GM21390 (cell line): Measurements from ENCODE around the gene HAUS5.
"Not testable (repeated sequence)": the region's sequence is repeated elsewhere in the genome, so short reads cannot be mapped to it uniquely, and the experiment has no call there.

Experiments used
- ATAC-seq: cut with Tn5 transposase; IDR thresholded peaks from one replicate; pipeline ENCODE4 v1.9.1; 2021; ENCODE audit not compliant: unreplicated experiment

HAUS5 gene

DNA sequence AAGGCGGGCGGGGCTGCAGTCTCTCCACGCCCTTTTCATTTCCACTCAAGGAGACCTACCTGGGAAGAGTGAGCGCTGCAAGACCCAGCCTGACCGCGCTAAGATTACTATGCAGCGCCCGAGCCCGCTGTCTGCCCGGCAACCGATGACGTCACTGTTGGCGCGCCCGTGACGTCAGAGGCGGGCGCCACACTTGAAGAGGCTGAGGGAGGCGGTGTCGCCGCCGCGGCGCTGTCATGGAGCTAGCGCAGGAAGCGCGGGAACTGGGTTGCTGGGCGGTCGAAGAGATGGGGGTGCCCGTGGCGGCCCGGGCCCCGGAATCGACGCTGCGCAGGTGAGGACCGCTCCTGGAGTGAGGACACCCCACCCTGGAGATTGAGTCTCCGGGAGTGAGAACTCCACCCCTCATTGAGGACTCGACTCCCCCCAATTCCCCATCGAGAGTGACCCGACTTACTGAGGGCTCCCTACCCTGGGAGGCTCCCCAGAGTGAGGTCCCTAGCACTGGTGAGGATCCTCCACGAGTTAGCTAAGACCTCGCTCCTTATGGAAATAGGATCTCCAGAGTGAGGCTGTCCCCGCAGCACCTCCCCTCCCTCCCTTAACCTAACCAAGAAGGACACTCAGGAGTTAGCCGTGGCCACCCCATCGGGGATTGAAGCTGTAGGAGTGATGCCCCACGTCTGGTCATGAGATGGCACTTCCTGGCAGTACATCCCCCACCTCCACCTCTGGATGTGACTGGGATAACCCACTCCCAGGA lies at the start of gene HAUS5:
Gene HAUS5 (plus strand): TSS at position 177 of the 763 bp plus-strand sequence. CDS start 60 bp downstream, at position 237.
- ATAC-seq, result peak; percentile 67

DNA sequence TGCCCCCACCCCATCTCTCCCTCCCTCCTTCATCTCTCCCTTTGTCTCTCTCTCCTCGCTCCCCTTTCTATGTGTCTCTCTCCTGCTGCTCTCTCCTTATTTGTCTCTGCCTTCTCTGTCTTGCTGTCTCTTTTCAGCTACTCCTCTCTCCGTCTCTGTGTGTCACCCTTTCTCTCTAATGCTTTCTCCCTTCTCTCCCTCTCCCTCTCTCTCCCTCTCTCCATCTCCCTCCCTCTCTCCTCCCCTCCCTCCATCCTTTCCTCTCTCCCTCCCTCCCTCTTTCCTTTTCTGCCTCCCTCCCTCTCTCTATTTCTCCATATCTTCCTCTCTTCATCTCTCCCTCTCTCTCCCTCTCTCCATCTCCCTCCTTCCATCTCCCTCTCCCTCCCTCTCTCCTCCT lies 49.8 kb upstream of the HAUS5 start:
- ATAC-seq, result no peak

GRCh38 chr19:35563207-35563829 lies 49.2 kb upstream of the HAUS5 start, which contains the start of gene ATP4A:
TSS of gene ATP4A (minus strand) at chr19:35563658. CDS start at chr19:35563629, 29 bp downstream.
- no peak for ATAC-seq

GRCh38 chr19:35565016-35565856 lies 47.3 kb upstream of the HAUS5 start:
- no peak for ATAC-seq

- ATAC-seq, result no peak
Measured at GRCh38 chr19:35566738-35567137, 45.8 kb upstream of the HAUS5 start.

GRCh38 chr19:35569281-35569781 lies 43.2 kb upstream of the HAUS5 start:
- no peak for ATAC-seq

- no peak for ATAC-seq
Measured at GRCh38 chr19:35571406-35571965, 41.0 kb upstream of the HAUS5 start.

DNA sequence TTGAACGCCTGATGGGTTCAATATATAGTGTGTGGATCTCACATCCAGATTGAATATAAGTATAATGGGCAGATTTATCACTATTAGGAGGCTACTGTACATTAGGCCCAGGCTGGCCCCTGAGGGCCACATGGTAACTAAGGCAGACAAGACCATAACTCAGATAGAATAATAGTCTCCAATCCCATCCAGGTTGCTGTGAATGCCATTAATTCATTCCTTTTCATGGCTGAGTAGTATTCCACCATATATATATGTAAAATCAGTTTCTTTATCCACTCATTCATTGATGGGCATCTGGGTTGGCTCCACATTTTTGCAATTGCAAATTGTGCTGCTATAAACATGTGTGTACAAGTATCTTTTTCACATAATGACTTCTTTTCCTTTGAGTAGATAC lies 34.6 kb upstream of the HAUS5 start:
- ATAC-seq, result no peak

DNA sequence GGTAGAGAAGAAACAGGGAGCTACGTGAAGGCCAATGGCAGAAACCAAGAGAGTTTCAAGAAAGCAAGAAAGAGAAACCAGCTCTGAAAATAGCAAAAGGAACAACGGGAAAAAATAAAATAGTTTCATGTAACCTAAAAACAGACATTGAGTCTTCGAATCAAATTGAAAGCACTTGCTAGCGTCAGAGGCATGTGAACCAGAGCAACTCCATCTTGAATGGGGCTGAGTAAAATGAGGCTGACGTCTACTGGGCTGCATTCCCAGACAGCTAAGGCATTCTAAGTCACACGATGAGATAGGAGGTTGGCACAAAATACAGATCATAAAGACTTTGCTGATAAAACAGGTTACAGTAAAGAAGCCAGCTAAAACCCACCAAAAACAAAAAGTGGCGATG lies 33.8 kb upstream of the HAUS5 start:
- ATAC-seq, result no peak

GRCh38 chr19:35582760-35583159 lies 29.8 kb upstream of the HAUS5 start:
- no peak for ATAC-seq

- no peak for ATAC-seq
Measured at GRCh38 chr19:35585848-35586247, 26.7 kb upstream of the HAUS5 start, which contains the start of gene PMIS2. TSS of gene PMIS2 (plus strand) at chr19:35586173. CDS start at chr19:35586260, 87 bp downstream.

DNA sequence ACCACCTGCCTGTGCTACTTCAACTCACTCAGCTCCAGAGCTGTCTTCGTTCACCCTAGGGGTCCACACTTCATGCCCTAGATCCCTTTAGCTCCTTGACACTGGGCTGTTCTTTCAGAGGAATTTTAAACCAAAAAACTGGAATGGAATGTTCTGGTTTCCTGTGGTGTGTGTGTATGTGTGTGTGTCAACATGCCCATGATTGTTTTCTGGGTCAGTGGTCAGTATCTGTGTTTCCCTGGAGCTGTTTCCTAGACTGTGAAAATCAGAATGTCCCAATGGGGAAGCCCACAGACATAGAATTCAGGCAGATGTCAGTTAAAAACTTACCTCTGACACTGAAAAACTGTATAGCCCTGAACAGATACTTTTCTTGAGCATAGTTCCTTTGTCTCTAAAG lies 25.2 kb upstream of the HAUS5 start:
- no peak for ATAC-seq

GRCh38 chr19:35590875-35591274 lies 21.7 kb upstream of the HAUS5 start:
- no peak for ATAC-seq

DNA sequence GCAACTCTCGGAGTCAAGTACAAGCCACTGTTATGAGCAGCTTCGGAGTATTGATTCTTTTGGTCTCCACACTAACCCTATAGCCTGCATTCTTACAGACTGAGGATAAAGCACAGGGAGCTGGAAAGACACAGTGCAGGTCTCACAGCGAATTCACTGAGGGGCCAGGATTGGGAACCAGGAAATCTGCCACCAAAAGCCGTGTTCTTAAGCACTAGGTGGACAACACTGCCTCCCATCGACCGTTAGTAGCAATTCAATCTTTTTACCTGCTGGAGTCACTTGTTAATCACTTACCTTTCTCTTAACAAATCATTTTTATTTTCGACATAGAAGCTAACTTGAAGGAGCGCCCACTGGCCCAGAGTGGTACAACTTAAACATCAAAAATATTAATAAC lies 20.3 kb upstream of the HAUS5 start:
- no peak for ATAC-seq

DNA sequence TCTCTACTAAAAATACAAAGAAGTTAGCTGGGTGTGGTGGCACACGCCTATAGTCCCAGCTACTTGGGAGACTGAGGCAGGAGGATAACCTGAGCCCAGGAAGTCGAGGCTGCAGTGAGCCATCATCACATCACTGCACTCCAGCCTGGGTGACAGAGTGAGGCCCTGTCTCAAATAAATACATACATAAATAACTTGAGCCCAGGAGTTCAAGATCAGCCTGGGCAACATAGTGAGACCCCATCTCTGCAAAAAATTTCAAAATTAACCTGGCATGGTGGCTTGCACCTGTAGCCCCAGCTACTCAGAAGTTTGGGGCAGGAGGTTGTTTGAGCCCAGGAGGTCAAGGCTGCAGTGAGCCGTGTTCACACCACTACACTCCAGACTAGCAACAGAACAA lies 17.5 kb upstream of the HAUS5 start:
- not testable (repeated sequence) for ATAC-seq

DNA sequence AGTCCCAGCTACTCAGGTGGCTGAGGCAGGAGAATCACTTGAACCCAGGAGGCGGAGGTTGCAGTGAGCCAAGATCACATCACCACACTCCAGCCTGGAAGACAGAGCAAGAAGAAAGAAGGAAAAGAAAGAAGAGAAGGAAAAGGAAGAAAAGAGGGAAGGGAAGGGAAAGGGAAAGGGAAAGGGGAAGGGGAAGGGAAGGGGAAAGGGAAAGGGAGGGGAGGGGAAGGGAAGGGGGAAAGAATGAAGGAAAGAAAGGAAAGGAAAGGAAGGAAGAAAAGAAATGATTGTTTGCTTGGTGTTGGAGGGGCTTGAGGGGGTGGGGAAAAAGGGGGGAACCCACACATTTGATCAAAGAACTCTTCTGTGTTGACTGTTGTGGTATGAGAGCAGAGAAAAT lies 16.6 kb upstream of the HAUS5 start:
- no peak for ATAC-seq

DNA sequence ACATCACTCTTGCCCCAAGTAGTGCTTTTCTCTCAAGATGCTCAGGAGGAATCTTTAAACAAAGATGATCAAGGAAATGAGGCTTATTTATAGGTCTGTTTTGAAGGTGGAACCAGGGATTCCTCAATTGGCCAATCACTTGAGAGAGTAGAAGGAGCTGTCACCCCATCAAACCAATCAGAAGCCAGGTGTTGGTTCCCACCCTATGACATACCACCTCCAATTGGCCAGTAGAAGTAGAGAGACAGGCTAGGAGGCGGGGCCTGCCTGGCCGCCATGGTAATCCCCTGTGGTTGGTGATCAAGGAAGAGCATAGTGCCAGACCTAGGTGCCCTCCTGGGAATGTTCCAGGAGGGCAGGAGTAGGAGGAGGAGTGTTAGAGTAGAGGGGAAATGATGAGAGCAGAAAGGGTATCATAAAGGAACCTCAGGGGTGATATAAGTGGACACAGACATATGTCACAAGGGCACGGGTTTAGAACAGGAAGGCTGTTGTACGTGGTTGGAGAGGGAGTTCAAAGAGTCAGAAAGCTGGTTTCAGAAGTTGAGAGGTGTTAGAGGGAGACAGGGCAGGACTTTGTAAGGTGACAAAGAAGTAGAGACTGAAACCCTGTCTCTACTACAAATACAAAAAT lies 16.1 kb upstream of the HAUS5 start:
- ATAC-seq, result peak; percentile 65

DNA sequence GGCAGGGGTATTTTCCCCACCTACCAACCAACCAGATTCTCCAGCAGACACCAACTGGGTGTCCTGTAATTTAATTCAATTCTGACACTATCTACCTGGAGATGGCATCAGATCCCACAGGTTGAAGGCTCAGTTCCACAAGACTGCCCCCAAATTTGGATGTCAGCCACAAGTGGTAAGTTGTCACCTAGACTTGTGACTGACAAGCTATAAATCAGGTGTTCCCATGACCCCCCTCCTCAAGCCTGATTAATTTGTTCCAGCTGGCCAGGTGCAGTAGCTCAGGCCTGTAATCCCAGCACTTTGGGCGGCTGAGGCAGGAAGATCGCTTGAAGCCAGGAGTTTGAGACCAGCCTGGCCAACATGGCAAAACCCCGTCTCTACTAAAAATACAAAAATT lies 10.6 kb upstream of the HAUS5 start:
- no peak for ATAC-seq

GRCh38 chr19:35604436-35604835 lies 8.1 kb upstream of the HAUS5 start:
- not testable (repeated sequence) for ATAC-seq

- ATAC-seq, result not testable (repeated sequence)
Measured at GRCh38 chr19:35607170-35607569, 5.4 kb upstream of the HAUS5 start.
